Measurements from ENCODE around the gene TMEM219.

GRCh38 chr16:29985271-29985811 is 23.5 kb downstream of the TMEM219 start:
- no peak for TF ChIP-seq POLR2A (IDR thresholded peaks at IDR 0.05; ENCODE audit: control extremely low read depth in 1 of 2, low read depth in 2 of 2, low read length in 2 of 2)
- no peak for TF ChIP-seq CTCF (IDR thresholded peaks at IDR 0.05; ENCODE audit: control extremely low read depth in 1 of 3, insufficient read depth in 1 of 3, low read depth in 1 of 3, low read length in 3 of 3)
- TF ChIP-seq EZH2 (IDR thresholded peaks at IDR 0.05; ENCODE audit: low read depth, low read length, severe bottlenecking) = no peak

Measured in H1 (cell line).